Epithelial cell of esophagus (primary cell): ENCODE measurements around the gene POU2F1.

Experiments
- DNase-seq: peaks from one replicate; pipeline ENCODE4 v3.0.0; 2010; ENCODE audit warnings: low read depth
- H3K4me3 ChIP-seq: 2 replicates; pipeline ENCODE4 v1.5.1; 2011; ENCODE audit warnings: mild to moderate bottlenecking, low read length, control low read depth
- TF ChIP-seq, protein P1 (sequence below): IDR thresholded peaks from 2 replicates; pipeline ENCODE4 v1.5.1; 2011; ENCODE audit warnings: low read depth, mild to moderate bottlenecking, low read length, control low read depth, inconsistent platforms; ENCODE audit not compliant: insufficient read depth; ENCODE audit errors: missing control alignments

The POU2F1 gene

DNA sequence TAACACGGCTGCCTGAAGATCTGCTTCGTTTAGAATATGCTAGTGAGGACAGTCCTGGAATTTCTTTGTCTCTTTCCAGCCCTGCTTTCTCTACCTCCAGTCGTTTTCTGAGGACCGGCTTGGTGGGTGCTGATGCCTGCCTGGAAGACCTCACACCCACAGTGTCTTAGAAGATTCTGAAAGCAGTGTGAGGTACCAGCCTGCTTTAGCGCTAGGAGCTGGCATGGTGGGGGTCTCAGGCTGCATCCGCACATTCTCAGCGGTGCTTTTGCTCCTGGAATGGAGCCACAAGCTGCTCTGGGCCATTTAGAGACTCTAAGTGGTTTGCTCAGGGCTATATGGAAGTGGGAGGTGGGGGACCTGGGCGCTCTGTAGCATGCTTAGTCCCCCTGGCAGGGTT is 236.2 kb downstream of the POU2F1 start:
- TF ChIP-seq, protein P1, sequence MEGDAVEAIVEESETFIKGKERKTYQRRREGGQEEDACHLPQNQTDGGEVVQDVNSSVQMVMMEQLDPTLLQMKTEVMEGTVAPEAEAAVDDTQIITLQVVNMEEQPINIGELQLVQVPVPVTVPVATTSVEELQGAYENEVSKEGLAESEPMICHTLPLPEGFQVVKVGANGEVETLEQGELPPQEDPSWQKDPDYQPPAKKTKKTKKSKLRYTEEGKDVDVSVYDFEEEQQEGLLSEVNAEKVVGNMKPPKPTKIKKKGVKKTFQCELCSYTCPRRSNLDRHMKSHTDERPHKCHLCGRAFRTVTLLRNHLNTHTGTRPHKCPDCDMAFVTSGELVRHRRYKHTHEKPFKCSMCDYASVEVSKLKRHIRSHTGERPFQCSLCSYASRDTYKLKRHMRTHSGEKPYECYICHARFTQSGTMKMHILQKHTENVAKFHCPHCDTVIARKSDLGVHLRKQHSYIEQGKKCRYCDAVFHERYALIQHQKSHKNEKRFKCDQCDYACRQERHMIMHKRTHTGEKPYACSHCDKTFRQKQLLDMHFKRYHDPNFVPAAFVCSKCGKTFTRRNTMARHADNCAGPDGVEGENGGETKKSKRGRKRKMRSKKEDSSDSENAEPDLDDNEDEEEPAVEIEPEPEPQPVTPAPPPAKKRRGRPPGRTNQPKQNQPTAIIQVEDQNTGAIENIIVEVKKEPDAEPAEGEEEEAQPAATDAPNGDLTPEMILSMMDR: no peak
- H3K4me3 ChIP-seq: no peak overlapping the region
- DNase-seq: no peak

DNA sequence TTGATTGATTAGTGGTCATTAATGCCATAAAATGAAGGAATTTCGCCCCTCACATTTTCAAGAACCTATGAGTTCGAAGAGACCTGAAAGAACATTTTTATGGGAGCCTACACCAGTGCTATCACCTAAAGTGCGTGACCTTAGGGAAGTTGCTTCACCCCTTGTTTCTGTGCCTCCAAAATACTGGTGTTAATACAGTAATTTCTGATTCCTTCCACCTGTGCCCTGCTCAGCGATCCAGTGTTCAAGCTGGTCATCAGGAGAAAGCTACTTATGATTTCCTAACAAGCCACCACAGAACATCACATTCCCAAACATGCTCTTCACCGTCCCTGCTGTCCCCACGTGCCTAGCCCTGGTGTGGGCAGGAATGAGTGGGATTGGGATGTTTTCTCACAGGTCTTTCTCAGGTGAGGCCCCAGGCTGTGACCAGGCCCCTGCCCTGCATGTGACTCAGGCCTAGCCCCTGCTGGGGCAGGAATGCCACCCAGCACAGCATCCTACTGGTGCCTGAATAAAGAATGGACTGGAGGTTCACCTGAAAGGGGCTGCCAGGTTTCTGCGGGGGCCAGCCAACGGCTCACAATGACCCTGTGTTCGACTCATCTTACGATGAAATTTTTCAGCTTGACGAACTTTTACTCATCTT is 237.4 kb downstream of the POU2F1 start:
- TF ChIP-seq, protein P1: no peak
- H3K4me3 ChIP-seq: no peak overlapping the region
- no peak for DNase-seq

DNA sequence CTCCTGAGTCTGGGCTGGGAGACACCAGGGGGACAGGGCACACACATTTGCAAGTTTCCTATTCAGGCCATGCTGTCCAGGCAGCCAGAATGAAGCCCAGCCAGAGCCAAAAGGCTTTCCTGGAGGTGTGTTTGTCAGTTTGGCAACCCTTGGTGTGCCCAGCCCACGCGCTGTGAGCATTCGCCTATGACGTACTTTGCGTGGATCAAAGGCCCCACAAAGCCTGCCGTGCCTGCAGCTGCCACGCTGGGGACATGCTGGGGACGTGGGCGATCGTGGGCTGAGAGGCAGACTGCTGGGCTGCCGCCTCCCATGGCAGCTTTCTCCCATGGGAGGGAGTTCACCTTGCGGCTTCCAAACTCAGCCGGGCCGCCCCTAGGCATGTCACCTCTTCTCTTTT is 240.2 kb downstream of the POU2F1 start:
- DNase-seq: no peak
- TF ChIP-seq, protein P1: no peak
- no peak overlapping the region for H3K4me3 ChIP-seq

DNA sequence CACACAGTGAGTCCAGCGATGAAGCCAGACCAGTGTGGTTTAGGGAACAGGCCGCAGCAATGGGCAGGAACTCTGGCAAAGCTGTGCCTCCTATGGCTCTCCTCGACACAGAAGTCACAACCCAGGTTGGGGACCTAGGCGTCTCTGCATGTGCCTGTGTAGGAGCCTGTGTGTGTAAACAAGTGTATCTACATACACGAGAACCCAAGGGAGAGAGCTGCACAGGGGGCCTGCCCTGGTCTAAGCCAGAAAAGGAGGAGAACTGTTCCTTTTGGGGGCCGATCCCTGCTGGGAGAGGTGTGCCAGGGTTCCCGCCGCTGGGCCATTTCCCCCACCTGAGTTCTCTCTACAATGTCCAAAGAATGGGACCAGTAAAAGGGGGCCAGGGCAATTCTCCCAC is 241.7 kb downstream of the POU2F1 start:
- H3K4me3 ChIP-seq: no peak overlapping the region
- no peak for DNase-seq
- TF ChIP-seq, protein P1: no peak

DNA sequence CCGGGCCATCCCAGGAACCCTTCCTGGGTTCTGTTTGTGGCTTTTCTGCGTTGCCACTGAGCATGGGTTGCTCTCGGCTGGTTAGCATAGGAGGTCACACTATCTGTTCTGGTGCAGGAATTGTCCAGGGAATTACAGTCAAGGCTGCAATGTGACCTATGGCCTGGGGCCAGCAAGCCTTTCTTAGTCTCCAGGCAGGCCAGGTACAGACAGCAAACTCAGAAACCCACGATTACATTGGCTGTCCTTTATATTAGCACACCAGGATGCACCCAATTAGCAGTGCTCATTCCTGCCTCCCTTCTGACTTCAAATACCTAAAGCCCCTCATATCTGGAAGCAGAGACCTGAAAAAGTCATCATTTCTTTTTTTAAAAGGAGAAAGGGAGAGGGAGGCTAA is 242.4 kb downstream of the POU2F1 start:
- DNase-seq: no peak
- TF ChIP-seq, protein P1: no peak
- H3K4me3 ChIP-seq: no peak overlapping the region

DNA sequence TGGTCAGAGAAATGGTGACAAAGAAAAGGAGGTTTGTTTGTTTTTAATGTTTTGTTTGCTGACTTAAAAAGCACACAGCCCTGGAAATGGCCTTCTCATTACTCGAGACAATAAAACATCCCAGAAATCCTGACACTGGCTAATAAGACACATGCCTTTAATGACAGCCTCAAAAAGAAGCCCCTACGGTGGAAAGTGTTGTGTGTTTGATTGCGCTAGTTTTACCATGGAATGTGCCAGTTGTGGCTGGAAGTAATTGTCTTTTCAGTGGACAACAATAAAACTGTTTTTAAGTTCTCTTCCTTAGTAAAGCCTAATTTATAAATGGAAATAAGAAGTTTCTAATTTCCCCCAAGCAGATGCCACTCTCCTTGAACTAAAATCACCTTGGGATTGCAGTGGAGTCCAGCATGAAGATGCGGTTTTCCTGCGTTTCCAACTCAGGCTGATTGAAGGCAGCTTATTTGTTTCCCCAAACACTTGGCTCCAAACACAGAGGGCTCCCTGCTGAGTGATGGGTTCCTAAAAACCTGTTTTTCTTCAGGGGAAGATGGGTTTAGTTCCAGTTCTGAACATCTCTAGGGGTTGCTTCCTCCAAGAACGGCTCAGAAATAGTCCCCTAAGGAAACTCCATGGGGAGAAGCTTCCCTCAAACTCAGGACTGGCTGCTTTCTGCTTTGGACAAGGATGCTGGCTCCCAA is 243.3 kb downstream of the POU2F1 start:
- no peak for DNase-seq
- TF ChIP-seq, protein P1: no peak
- H3K4me3 ChIP-seq: no peak overlapping the region

DNA sequence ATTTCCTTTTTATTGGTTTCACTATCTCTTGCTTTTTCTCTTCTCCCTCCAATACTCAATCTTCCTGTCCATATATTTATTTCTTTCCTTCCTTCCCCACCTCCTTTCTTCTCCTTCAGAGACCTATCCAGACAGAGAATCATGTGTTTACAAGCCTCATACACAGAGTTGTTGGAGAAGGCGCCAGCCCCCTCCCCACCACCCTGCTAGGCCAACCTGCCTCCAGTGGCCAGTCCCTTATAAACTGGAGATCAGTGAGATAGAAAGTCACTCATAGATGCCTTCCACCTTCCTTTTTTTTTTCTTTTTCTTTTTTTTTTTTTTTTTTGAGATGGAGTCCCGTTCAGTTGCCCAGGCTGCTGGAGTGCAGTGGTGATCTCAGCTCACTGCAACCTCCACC is 244.3 kb downstream of the POU2F1 start:
- DNase-seq: no peak

More for the DNA sequence above, 244.3 kb downstream of the POU2F1 start:
- no peak overlapping the region for H3K4me3 ChIP-seq
- TF ChIP-seq, protein P1: no peak
